Measurements from ENCODE around the gene PHLPP1.

DNA sequence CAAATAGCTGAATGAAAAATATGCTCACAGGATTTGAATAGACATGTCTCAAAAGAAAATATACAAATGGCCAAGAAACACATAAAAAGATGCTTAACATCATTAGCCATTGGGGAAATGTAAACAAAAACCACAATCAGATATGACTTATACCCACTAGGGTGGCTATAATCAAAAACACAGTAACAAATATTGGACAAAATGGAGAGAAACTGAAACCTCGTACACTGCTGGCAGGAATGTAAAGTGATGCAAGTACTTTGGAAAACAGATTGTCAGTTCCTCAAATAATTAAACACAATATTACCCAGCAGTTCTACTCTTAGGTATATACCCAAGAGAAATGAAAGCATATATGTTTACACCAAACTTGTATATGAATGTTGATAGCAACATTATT lies 213.0 kb downstream of the PHLPP1 start:
- TF ChIP-seq, protein P1, sequence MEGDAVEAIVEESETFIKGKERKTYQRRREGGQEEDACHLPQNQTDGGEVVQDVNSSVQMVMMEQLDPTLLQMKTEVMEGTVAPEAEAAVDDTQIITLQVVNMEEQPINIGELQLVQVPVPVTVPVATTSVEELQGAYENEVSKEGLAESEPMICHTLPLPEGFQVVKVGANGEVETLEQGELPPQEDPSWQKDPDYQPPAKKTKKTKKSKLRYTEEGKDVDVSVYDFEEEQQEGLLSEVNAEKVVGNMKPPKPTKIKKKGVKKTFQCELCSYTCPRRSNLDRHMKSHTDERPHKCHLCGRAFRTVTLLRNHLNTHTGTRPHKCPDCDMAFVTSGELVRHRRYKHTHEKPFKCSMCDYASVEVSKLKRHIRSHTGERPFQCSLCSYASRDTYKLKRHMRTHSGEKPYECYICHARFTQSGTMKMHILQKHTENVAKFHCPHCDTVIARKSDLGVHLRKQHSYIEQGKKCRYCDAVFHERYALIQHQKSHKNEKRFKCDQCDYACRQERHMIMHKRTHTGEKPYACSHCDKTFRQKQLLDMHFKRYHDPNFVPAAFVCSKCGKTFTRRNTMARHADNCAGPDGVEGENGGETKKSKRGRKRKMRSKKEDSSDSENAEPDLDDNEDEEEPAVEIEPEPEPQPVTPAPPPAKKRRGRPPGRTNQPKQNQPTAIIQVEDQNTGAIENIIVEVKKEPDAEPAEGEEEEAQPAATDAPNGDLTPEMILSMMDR (conservative IDR thresholded peaks at IDR 0.05; ENCODE audit: low read length) = no peak
- no peak for TF ChIP-seq EZH2phosphoT487 (IDR thresholded peaks at IDR 0.05; ENCODE audit: borderline replicate concordance)
